HepG2 (cell line): ENCODE measurements around the gene HTR2A. TPM values are rescaled to one million over a fixed set of nuclear protein-coding genes. Genes with fewer than 3 reads are reported as not detected.
A peak's percentile ranks its signal among the peaks of the same experiment; 100 is the strongest.

ENCODE experiments used
- ATF6 ChIP-seq: sonication (generic); formaldehyde crosslinking; conservative IDR thresholded peaks from 2 replicates; pipeline ENCODE4 v1.4.0; 2020; ENCODE audit warnings: missing genetic modification reagents
- EHMT2 ChIP-seq: fragments of 200-600 bp; sonication (generic); IDR thresholded peaks from 2 replicates; pipeline ENCODE4 v1.7.0; 2017; ENCODE audit warnings: antibody characterized with exemption, low read depth, low read length, borderline replicate concordance
- KAT8 ChIP-seq: IDR thresholded peaks from 2 replicates; pipeline ENCODE4 v1.6.1; 2016; ENCODE audit warnings: missing genetic modification reagents, missing compliant biosample characterization
- NCOA1 ChIP-seq: sonication (generic); formaldehyde crosslinking; IDR thresholded peaks from 2 replicates; pipeline ENCODE4 v1.9.0; 2021; ENCODE audit warnings: missing genetic modification reagents
- NPAS2 ChIP-seq: sonication (generic); formaldehyde crosslinking; IDR thresholded peaks from 2 replicates; pipeline ENCODE4 v1.8.0; 2022; ENCODE audit warnings: mild to moderate bottlenecking, missing genetic modification reagents, borderline replicate concordance
- NR2C2 ChIP-seq: sonication (generic); formaldehyde crosslinking; IDR thresholded peaks from 2 replicates; pipeline ENCODE4 v1.4.0; 2020; ENCODE audit warnings: missing genetic modification reagents, mild to moderate bottlenecking, moderate library complexity, borderline replicate concordance
- ZNF878 ChIP-seq: sonication (generic); formaldehyde crosslinking; IDR thresholded peaks from 2 replicates; pipeline ENCODE4 v1.8.1; 2023; ENCODE audit warnings: mild to moderate bottlenecking, missing genetic modification reagents, moderate library complexity
- polyA plus RNA-seq, 8 experiments: library from polyadenylated mRNA; depleted of rRNA in 3 of 8; stranded (reverse) in 7 of 8; unstranded in 1 of 8; fragments of >200 nt; fragmentation: Illumina TruSeq in 4 of 8; extraction: Trizol in 4 of 8; gene quantifications; 2 replicates each; pipeline versions ENCODE4 v1.2.1 to v1.2.3, GENCODE V29; 2011 to 2016; ENCODE audit warnings: low read depth in 4 of 8, missing spikeins in 1 of 8, mixed read lengths in 1 of 8; ENCODE audit not compliant: insufficient read depth in 1 of 8
- total RNA-seq, 5 experiments: library from RNA; depleted of rRNA; stranded (reverse); fragments of >200 nt; fragmentation: Illumina TruSeq; extraction: Trizol; gene quantifications; 2 replicates each; pipeline ENCODE4 v1.2.3, GENCODE V29; 2016; ENCODE audit warnings: low read depth in 1 of 5
- TF ChIP-seq, protein P1 (sequence below): sonication (generic); formaldehyde crosslinking; IDR thresholded peaks from one replicate; pipeline ENCODE4 v1.5.1; 2020; ENCODE audit warnings: mild to moderate bottlenecking, missing genetic modification reagents; ENCODE audit errors: not compliant biosample characterization
- TF ChIP-seq, protein P2 (sequence below): IDR thresholded peaks from 2 replicates; pipeline ENCODE4 v1.6.1; 2016; ENCODE audit warnings: low read depth
- TF ChIP-seq, protein P3 (sequence below): sonication (generic); formaldehyde crosslinking; IDR thresholded peaks from 2 replicates; pipeline ENCODE4 v1.5.0; 2020; ENCODE audit warnings: missing genetic modification reagents
- TF ChIP-seq, protein P4 (sequence below): sonication (generic); formaldehyde crosslinking; IDR thresholded peaks from 2 replicates; pipeline ENCODE4 v1.4.0; 2020; ENCODE audit warnings: missing genetic modification reagents

HTR2A gene
- total and polyA plus RNA-seq, 2 of the 13 experiments (the other 11 are each of a cell fraction or from before 2014, with no cell fraction given) = not detected

DNA sequence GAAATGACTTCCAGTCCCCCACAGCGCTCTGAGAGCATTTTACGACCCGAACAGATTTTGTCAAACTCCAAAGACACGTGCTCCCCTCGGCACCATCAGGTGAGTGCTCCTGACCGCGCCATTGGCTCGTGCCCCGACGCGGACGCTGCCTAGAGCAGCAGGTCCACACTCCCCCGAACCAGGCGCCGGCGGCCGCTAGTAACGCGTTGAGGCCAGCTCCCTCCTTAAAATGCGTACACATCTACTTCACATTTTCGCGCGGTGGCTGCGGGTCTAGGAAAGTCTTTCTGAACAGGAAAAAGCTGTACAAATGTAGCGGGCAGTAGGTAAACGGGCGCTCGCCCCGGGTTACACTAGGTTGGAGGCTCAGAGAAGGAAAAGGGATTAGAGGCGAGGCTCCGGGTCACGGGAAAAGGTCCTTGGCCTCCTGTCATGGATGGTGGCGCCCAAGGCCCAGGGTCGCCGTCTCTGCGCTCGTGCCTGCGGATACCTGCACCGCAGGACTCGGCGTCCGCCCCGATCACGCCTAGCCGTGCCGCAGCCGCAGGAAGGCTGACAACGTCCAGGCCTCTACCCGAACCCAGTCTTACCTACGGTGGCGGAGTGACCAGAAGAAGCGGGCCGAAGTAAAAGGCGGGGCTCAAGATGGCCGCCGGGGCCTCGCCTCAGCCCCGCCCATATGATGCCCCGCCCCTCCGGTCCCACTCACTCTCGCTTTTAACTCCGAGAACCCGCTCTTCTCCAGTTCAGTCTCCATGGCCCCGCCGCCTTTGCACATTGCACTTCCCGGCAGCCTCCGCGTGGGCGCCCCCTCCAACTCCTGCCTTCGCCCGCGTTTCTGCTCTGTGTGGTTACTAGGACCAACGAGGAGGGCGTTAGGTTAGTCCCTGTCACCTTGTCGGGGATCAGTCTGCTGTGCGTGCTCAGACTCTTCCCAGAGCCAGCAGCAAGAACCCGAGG lies 100.1 kb downstream of the HTR2A start, which contains the start of gene ESD (continued):
- TF ChIP-seq, protein P1, sequence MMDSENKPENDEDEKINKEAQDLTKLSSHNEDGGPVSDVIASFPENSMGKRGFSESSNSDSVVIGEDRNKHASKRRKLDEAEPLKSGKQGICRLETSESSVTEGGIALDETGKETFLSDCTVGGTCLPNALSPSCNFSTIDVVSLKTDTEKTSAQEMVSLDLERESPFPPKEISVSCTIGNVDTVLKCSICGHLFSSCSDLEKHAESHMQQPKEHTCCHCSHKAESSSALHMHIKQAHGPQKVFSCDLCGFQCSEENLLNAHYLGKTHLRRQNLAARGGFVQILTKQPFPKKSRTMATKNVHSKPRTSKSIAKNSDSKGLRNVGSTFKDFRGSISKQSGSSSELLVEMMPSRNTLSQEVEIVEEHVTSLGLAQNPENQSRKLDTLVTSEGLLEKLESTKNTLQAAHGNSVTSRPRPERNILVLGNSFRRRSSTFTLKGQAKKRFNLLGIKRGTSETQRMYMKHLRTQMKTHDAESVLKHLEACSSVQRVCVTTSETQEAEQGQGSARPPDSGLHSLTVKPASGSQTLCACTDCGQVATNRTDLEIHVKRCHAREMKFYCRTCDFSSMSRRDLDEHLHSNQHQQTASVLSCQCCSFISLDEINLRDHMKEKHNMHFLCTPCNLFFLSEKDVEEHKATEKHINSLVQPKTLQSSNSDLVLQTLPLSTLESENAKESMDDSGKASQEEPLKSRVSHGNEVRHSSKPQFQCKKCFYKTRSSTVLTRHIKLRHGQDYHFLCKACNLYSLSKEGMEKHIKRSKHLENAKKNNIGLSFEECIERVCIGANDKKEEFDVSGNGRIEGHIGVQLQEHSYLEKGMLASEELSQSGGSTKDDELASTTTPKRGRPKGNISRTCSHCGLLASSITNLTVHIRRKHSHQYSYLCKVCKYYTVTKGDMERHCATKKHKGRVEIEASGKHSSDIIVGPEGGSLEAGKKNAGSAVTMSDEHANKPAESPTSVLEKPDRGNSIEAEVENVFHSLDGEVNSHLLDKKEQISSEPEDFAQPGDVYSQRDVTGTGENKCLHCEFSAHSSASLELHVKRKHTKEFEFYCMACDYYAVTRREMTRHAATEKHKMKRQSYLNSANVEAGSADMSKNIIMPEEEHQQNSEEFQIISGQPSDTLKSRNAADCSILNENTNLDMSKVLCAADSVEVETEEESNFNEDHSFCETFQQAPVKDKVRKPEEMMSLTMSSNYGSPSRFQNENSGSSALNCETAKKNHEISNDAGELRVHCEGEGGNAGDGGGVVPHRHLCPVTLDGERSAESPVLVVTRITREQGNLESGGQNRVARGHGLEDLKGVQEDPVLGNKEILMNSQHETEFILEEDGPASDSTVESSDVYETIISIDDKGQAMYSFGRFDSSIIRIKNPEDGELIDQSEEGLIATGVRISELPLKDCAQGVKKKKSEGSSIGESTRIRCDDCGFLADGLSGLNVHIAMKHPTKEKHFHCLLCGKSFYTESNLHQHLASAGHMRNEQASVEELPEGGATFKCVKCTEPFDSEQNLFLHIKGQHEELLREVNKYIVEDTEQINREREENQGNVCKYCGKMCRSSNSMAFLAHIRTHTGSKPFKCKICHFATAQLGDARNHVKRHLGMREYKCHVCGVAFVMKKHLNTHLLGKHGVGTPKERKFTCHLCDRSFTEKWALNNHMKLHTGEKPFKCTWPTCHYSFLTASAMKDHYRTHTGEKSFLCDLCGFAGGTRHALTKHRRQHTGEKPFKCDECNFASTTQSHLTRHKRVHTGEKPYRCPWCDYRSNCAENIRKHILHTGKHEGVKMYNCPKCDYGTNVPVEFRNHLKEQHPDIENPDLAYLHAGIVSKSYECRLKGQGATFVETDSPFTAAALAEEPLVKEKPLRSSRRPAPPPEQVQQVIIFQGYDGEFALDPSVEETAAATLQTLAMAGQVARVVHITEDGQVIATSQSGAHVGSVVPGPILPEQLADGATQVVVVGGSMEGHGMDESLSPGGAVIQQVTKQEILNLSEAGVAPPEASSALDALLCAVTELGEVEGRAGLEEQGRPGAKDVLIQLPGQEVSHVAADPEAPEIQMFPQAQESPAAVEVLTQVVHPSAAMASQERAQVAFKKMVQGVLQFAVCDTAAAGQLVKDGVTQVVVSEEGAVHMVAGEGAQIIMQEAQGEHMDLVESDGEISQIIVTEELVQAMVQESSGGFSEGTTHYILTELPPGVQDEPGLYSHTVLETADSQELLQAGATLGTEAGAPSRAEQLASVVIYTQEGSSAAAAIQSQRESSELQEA (CRISPR knock-in tag) = peak; percentile 74
- peak; percentile 78 for TF ChIP-seq KAT8 (CRISPR knock-in tag)
- TF ChIP-seq NCOA1 (CRISPR knock-in tag) = 0 out of 2 replicates have a peak, but pooled peaks have one; percentile 74
- TF ChIP-seq ATF6 (CRISPR knock-in tag) = 0 out of 2 replicates have a peak, but pooled peaks have one; percentile 47
- no peak for TF ChIP-seq EHMT2
- TF ChIP-seq NR2C2 (CRISPR knock-in tag) = no peak
- TF ChIP-seq NPAS2 = no peak
- TF ChIP-seq, protein P2, sequence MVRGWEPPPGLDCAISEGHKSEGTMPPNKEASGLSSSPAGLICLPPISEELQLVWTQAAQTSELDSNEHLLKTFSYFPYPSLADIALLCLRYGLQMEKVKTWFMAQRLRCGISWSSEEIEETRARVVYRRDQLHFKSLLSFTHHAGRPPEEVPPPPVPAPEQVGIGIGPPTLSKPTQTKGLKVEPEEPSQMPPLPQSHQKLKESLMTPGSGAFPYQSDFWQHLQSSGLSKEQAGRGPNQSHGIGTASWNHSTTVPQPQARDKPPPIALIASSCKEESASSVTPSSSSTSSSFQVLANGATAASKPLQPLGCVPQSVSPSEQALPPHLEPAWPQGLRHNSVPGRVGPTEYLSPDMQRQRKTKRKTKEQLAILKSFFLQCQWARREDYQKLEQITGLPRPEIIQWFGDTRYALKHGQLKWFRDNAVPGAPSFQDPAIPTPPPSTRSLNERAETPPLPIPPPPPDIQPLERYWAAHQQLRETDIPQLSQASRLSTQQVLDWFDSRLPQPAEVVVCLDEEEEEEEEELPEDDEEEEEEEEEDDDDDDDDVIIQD (CRISPR knock-in tag) = peak; percentile 53; the same call in 1 of the 2 replicates
- TF ChIP-seq, protein P3, sequence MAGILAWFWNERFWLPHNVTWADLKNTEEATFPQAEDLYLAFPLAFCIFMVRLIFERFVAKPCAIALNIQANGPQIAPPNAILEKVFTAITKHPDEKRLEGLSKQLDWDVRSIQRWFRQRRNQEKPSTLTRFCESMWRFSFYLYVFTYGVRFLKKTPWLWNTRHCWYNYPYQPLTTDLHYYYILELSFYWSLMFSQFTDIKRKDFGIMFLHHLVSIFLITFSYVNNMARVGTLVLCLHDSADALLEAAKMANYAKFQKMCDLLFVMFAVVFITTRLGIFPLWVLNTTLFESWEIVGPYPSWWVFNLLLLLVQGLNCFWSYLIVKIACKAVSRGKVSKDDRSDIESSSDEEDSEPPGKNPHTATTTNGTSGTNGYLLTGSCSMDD (CRISPR knock-in tag) = 0 out of 2 replicates have a peak, but pooled peaks have one; percentile 61
- TF ChIP-seq, protein P4, sequence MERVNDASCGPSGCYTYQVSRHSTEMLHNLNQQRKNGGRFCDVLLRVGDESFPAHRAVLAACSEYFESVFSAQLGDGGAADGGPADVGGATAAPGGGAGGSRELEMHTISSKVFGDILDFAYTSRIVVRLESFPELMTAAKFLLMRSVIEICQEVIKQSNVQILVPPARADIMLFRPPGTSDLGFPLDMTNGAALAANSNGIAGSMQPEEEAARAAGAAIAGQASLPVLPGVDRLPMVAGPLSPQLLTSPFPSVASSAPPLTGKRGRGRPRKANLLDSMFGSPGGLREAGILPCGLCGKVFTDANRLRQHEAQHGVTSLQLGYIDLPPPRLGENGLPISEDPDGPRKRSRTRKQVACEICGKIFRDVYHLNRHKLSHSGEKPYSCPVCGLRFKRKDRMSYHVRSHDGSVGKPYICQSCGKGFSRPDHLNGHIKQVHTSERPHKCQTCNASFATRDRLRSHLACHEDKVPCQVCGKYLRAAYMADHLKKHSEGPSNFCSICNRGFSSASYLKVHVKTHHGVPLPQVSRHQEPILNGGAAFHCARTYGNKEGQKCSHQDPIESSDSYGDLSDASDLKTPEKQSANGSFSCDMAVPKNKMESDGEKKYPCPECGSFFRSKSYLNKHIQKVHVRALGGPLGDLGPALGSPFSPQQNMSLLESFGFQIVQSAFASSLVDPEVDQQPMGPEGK (CRISPR knock-in tag) = peak; percentile 66; the same call in 1 of the 2 replicates
- peak; percentile 50; the same call in 1 of the 2 replicates for TF ChIP-seq ZNF878 (CRISPR knock-in tag)
